Peyer's patch (tissue), 4 donors: ENCODE results near the gene HAS3. TPM values are rescaled to one million over a fixed set of nuclear protein-coding genes. Genes with fewer than 3 reads are reported as not detected.

ENCODE experiments used
- DNase-seq, 3 donors: peaks; one replicate each; pipeline ENCODE4 v3.0.0-alpha.2; 2017 to 2019
- H3K27ac ChIP-seq, 4 donors: fragments of 200-600 bp; sonication (generic); one replicate each; pipeline ENCODE4 v1.5.1; 2016 to 2019
- H3K27me3 ChIP-seq, 2 donors: fragments of 200-600 bp; sonication (generic); one replicate each; pipeline ENCODE4 v1.5.1; 2019
- H3K36me3 ChIP-seq, 3 donors: fragments of 200-600 bp; sonication (generic); one replicate each; pipeline ENCODE4 v1.5.1; 2016 to 2019
- H3K4me1 ChIP-seq, 4 donors: fragments of 200-600 bp; sonication (generic); one replicate each; pipeline ENCODE4 v1.5.1; 2016 to 2019
- H3K4me3 ChIP-seq, 4 donors: fragments of 200-600 bp; sonication (generic); 1 replicate in 3 of 4; 2 replicates in 1 of 4; pipeline ENCODE4 v1.5.1; 2016 to 2019; ENCODE audit warnings: mild to moderate bottlenecking in 1 of 4
- H3K9me3 ChIP-seq, 4 donors: fragments of 200-600 bp; sonication (generic); one replicate each; pipeline ENCODE4 v1.5.1; 2016 to 2019; ENCODE audit warnings: mild to moderate bottlenecking in 1 of 4
- CTCF ChIP-seq, 6 experiments: fragments of 450-650 bp in 4 of 6; fragments of 200-600 bp in 2 of 6; sonication (generic) in 1 of 6; IDR thresholded peaks; one replicate each; pipeline ENCODE4 v1.5.1; 2017 to 2019; ENCODE audit warnings: antibody characterized with exemption in 6 of 6, mild to moderate bottlenecking in 3 of 6, moderate library complexity in 1 of 6
- POLR2A ChIP-seq, 2 donors: fragments of 450-650 bp; IDR thresholded peaks; one replicate each; pipeline ENCODE4 v1.5.1; 2017; ENCODE audit warnings: antibody characterized with exemption in 2 of 2, mild to moderate bottlenecking in 2 of 2, moderate library complexity in 2 of 2
- total RNA-seq, 4 donors: library from RNA; depleted of rRNA; stranded (reverse); fragments of >200 nt; gene quantifications; one replicate each; pipeline ENCODE4 v1.1.0, GENCODE V29; 2016

HAS3 gene
- total RNA-seq, 4 donors from 2014 or later = 1.1 to 2.5 (median 1.2) TPM

GRCh38 chr16:69084289-69084688 is 21.2 kb upstream of the HAS3 start:
- Histone ChIP-seq H3K4me1 (peaks cover 0 to 4% (median 0%) of the 10 kb centered on the region in 4 donors), H3K4me3 (no peak overlapping the region), H3K36me3 (no peaks in the 10 kb centered on the region), H3K27ac (no peak overlapping the region), H3K9me3 (no peaks in the 10 kb centered on the region), H3K27me3 (no peaks in the 10 kb centered on the region)
- DNase-seq = no peak
- TF ChIP-seq POLR2A (IDR thresholded peaks at IDR 0.05) (no peak), CTCF (IDR thresholded peaks at IDR 0.05) (no peak)

- no peak for TF ChIP-seq POLR2A (IDR thresholded peaks at IDR 0.05)
- no peak for TF ChIP-seq CTCF (IDR thresholded peaks at IDR 0.05)
- no peak overlapping the region for H3K4me3 ChIP-seq
- H3K36me3 ChIP-seq = no peaks in the 10 kb centered on the region
- H3K9me3 ChIP-seq = no peaks in the 10 kb centered on the region
- H3K27me3 ChIP-seq = no peaks in the 10 kb centered on the region
- DNase-seq = no peak
- H3K27ac ChIP-seq = no peak overlapping the region
- H3K4me1 ChIP-seq = peaks cover 0 to 9% (median 0%) of the 10 kb centered on the region in 4 donors
Observed at GRCh38 chr16:69085032-69085695, 20.3 kb upstream of the HAS3 start.

GRCh38 chr16:69087161-69087581 is 18.3 kb upstream of the HAS3 start:
- no peaks in the 10 kb centered on the region for H3K9me3 ChIP-seq
- H3K36me3 ChIP-seq = no peaks in the 10 kb centered on the region
- H3K27me3 ChIP-seq = no peaks in the 10 kb centered on the region
- H3K27ac ChIP-seq = no peak overlapping the region
- H3K4me3 ChIP-seq = no peak overlapping the region
- H3K4me1 ChIP-seq = peaks cover 0 to 9% (median 0%) of the 10 kb centered on the region in 4 donors
- no peak for DNase-seq
- TF ChIP-seq POLR2A (IDR thresholded peaks at IDR 0.05) = no peak
- TF ChIP-seq CTCF (IDR thresholded peaks at IDR 0.05) = no peak

- peaks cover 0 to 9% (median 0%) of the 10 kb centered on the region in 4 donors for H3K4me1 ChIP-seq
- DNase-seq = no peak
- no peaks in the 10 kb centered on the region for H3K36me3 ChIP-seq
- H3K27ac ChIP-seq = no peak overlapping the region
- H3K27me3 ChIP-seq = no peaks in the 10 kb centered on the region
- no peaks in the 10 kb centered on the region for H3K9me3 ChIP-seq
- no peak overlapping the region for H3K4me3 ChIP-seq
- TF ChIP-seq CTCF (IDR thresholded peaks at IDR 0.05) = no peak
- TF ChIP-seq POLR2A (IDR thresholded peaks at IDR 0.05) = no peak
Observed at GRCh38 chr16:69088684-69089083, 16.8 kb upstream of the HAS3 start.

- peaks cover 0 to 9% (median 0%) of the 10 kb centered on the region in 4 donors for H3K4me1 ChIP-seq
- H3K4me3 ChIP-seq = no peak overlapping the region
- H3K36me3 ChIP-seq = no peaks in the 10 kb centered on the region
- DNase-seq = no peak
- TF ChIP-seq CTCF (IDR thresholded peaks at IDR 0.05) = no peak
- no peak for TF ChIP-seq POLR2A (IDR thresholded peaks at IDR 0.05)
- no peaks in the 10 kb centered on the region for H3K27me3 ChIP-seq
- no peaks in the 10 kb centered on the region for H3K9me3 ChIP-seq
- no peak overlapping the region for H3K27ac ChIP-seq
Observed at GRCh38 chr16:69089091-69089910, 16.2 kb upstream of the HAS3 start.
